H1 (cell line): Measurements from ENCODE around the gene CBY2. TPM values are rescaled to one million over a fixed set of nuclear protein-coding genes. Genes with fewer than 3 reads are reported as not detected.

Source experiments
- CTCF ChIA-PET: fragments of 300-600 bp; sonication (Branson Sonifier 250); formaldehyde crosslinking; loops from one replicate; lab custom pipeline; 2021; ENCODE audit not compliant: partially characterized antibody; lab: Charles Lee
- POLR2A ChIA-PET: fragments of 300-600 bp; sonication (Branson Sonifier 250); formaldehyde crosslinking; loops from one replicate; lab custom pipeline; 2021; ENCODE audit warnings: inconsistent platforms; ENCODE audit not compliant: partially characterized antibody; lab: Charles Lee
- DNase-seq, 2 experiments: peaks; one replicate each; pipeline versions ENCODE4 v3.0.0 to v3.0.0-alpha.2; 2010 to 2022; ENCODE audit warnings: low spot score in 2 of 2, low read depth in 1 of 2, mixed read lengths in 1 of 2
- FAIRE-seq: peaks from 2 replicates; lab custom pipeline; 2011; peaks lifted over from hg19 to GRCh38; lab: Jason Lieb, UNC
- H2AFZ ChIP-seq: 2 replicates; pipeline ENCODE4 v1.8.1; 2012; ENCODE audit warnings: low read length, inconsistent platforms
- H2AK5ac ChIP-seq: 2 replicates; pipeline ENCODE4 v1.6.1; 2013; ENCODE audit warnings: low read depth, low read length
- H2BK120ac ChIP-seq: replicated peaks from 2 replicates; pipeline ENCODE3; 2013; ENCODE audit warnings: low read depth, low read length, inconsistent platforms
- H2BK12ac ChIP-seq: 2 replicates; pipeline ENCODE4 v1.6.1; 2013; ENCODE audit warnings: low read depth, low read length
- H2BK15ac ChIP-seq: 2 replicates; pipeline ENCODE4 v1.6.1; 2013; ENCODE audit warnings: low read length
- H2BK20ac ChIP-seq: 2 replicates; pipeline ENCODE4 v1.6.1; 2013; ENCODE audit warnings: low read length
- H2BK5ac ChIP-seq: 2 replicates; pipeline ENCODE4 v1.6.1; 2013; ENCODE audit warnings: low read depth, low read length
- H3K14ac ChIP-seq: 2 replicates; pipeline ENCODE4 v1.6.1; 2013; ENCODE audit warnings: inconsistent platforms; ENCODE audit not compliant: insufficient read length
- H3K18ac ChIP-seq: 2 replicates; pipeline ENCODE4 v1.6.1; 2013; ENCODE audit warnings: low read length; ENCODE audit errors: extremely low read depth
- H3K23ac ChIP-seq: 2 replicates; pipeline ENCODE4 v1.6.1; 2013; ENCODE audit warnings: inconsistent platforms; ENCODE audit not compliant: insufficient read length
- H3K23me2 ChIP-seq: 2 replicates; pipeline ENCODE4 v1.6.1; 2013; ENCODE audit warnings: low read depth, low read length
- H3K27ac ChIP-seq: 2 replicates; pipeline ENCODE4 v1.6.1; 2011; ENCODE audit warnings: low read depth, low read length, inconsistent platforms
- H3K27me3 ChIP-seq, 4 experiments: replicated peaks in 1 of 4; 1 replicate in 1 of 4; 2 replicates in 3 of 4; pipeline versions ENCODE4 v1.6.1 to v1.8.1; 2011 to 2013; ENCODE audit warnings: low read length in 3 of 4, mild to moderate bottlenecking in 3 of 4, inconsistent platforms in 2 of 4, mixed read lengths in 2 of 4, moderate library complexity in 1 of 4; ENCODE audit not compliant: control insufficient read depth in 3 of 4, insufficient read depth in 3 of 4; ENCODE audit errors: extremely low read depth in 1 of 4
- H3K36me3 ChIP-seq, 4 experiments: 2 replicates each; pipeline versions ENCODE4 v1.6.1 to v1.8.1; 2011 to 2013; ENCODE audit warnings: mild to moderate bottlenecking in 4 of 4, low read length in 3 of 4, moderate library complexity in 2 of 4, control low read depth in 1 of 4, inconsistent platforms in 1 of 4; ENCODE audit not compliant: insufficient read depth in 4 of 4, control insufficient read depth in 2 of 4
- H3K4ac ChIP-seq: replicated peaks from 2 replicates; pipeline ENCODE3; 2013; ENCODE audit warnings: low read length, low read depth, mixed read lengths, inconsistent platforms; ENCODE audit not compliant: insufficient read length
- H3K4me1 ChIP-seq, 4 experiments: replicated peaks in 1 of 4; 1 replicate in 1 of 4; 2 replicates in 3 of 4; pipeline versions ENCODE4 v1.6.1 to v1.8.1; 2011 to 2013; ENCODE audit warnings: low read length in 3 of 4, inconsistent platforms in 2 of 4, mixed read lengths in 1 of 4; ENCODE audit not compliant: insufficient read depth in 4 of 4, control insufficient read depth in 3 of 4
- H3K4me2 ChIP-seq, 2 experiments: 2 replicates each; pipeline versions ENCODE4 v1.6.1 to v1.8.1; 2011 to 2013; ENCODE audit warnings: low read depth in 2 of 2, low read length in 2 of 2, control low read depth in 1 of 2, inconsistent platforms in 1 of 2, mild to moderate bottlenecking in 1 of 2; ENCODE audit not compliant: insufficient read depth in 1 of 2
- H3K4me3 ChIP-seq, 4 experiments: fragments of 200-600, 300-600 bp in 1 of 4; sonication (generic), shearing (Covaris generic), sonication (Bioruptor Twin) in 1 of 4; 2 replicates each; pipeline versions ENCODE4 v1.5.1 to v1.8.1; 2011 to 2016; ENCODE audit warnings: low read length in 4 of 4, low read depth in 3 of 4, control low read depth in 2 of 4, inconsistent platforms in 2 of 4, mild to moderate bottlenecking in 2 of 4, mixed read lengths in 1 of 4, moderate library complexity in 1 of 4; ENCODE audit not compliant: insufficient read depth in 2 of 4; ENCODE audit errors: extremely low read depth in 1 of 4
- H3K56ac ChIP-seq: replicated peaks from 2 replicates; pipeline ENCODE3; 2013; ENCODE audit warnings: low read depth, mild to moderate bottlenecking, mixed read lengths, low read length, inconsistent platforms; ENCODE audit not compliant: insufficient read length
- H3K79me1 ChIP-seq: 2 replicates; pipeline ENCODE4 v1.6.1; 2013; ENCODE audit warnings: low read depth, low read length, control low read depth
- H3K79me2 ChIP-seq, 2 experiments: 2 replicates each; pipeline versions ENCODE4 v1.6.1 to v1.8.1; 2012 to 2013; ENCODE audit warnings: low read length in 2 of 2, mild to moderate bottlenecking in 2 of 2, inconsistent platforms in 1 of 2; ENCODE audit not compliant: insufficient read depth in 2 of 2, control insufficient read depth in 1 of 2
- H3K9ac ChIP-seq, 4 experiments: replicated peaks in 1 of 4; 1 replicate in 1 of 4; 2 replicates in 3 of 4; pipeline versions ENCODE4 v1.6.1 to v1.8.1; 2011 to 2013; ENCODE audit warnings: low read depth in 3 of 4, low read length in 3 of 4, control low read depth in 2 of 4, mild to moderate bottlenecking in 2 of 4, moderate library complexity in 2 of 4, inconsistent platforms in 1 of 4; ENCODE audit errors: extremely low read depth in 1 of 4
- H3K9me3 ChIP-seq, 2 experiments: 2 replicates each; pipeline versions ENCODE4 v1.6.1 to v1.8.1; 2012 to 2013; ENCODE audit warnings: mild to moderate bottlenecking in 2 of 2, moderate library complexity in 2 of 2, control low read depth in 1 of 2, inconsistent platforms in 1 of 2, low read depth in 1 of 2, low read length in 1 of 2, mixed read lengths in 1 of 2; ENCODE audit not compliant: insufficient read depth in 2 of 2
- H4K20me1 ChIP-seq, 2 experiments: replicated peaks in 1 of 2; 2 replicates each; pipeline versions ENCODE3 to v1.8.1; 2011 to 2013; ENCODE audit warnings: inconsistent platforms in 2 of 2, low read length in 2 of 2, mild to moderate bottlenecking in 1 of 2; ENCODE audit not compliant: insufficient read depth in 2 of 2, control insufficient read depth in 1 of 2
- H4K5ac ChIP-seq: 2 replicates; pipeline ENCODE4 v1.6.1; 2013; ENCODE audit warnings: low read length, low read depth, mixed read lengths, inconsistent platforms; ENCODE audit not compliant: insufficient read length
- H4K8ac ChIP-seq: 2 replicates; pipeline ENCODE4 v1.8.0; 2013; ENCODE audit warnings: mild to moderate bottlenecking, moderate library complexity, low read length, inconsistent platforms; ENCODE audit not compliant: insufficient read depth; ENCODE audit errors: extremely low read depth
- H4K91ac ChIP-seq: replicated peaks from 2 replicates; pipeline ENCODE3; 2013; ENCODE audit warnings: low read length, mixed read lengths, inconsistent platforms; ENCODE audit not compliant: insufficient read length
- CTBP2 ChIP-seq: IDR thresholded peaks from 2 replicates; pipeline ENCODE4 v1.7.0; 2011; ENCODE audit warnings: borderline replicate concordance, mild to moderate bottlenecking, moderate library complexity, mixed read lengths, low read length; ENCODE audit not compliant: insufficient read depth, insufficient read length
- JUN ChIP-seq: IDR thresholded peaks from 2 replicates; pipeline ENCODE4 v1.6.1; 2011; ENCODE audit warnings: low read depth, mild to moderate bottlenecking, improper control_type of control experiment, low read length
- POLR2AphosphoS5 ChIP-seq: IDR thresholded peaks from 2 replicates; pipeline ENCODE4 v1.6.1; 2011; ENCODE audit warnings: low read depth, low read length
- RNF2 ChIP-seq: fragments of 200-900, 300-1000 bp; sonication (generic); IDR thresholded peaks from 2 replicates; pipeline ENCODE4 v1.7.1; 2016; ENCODE audit warnings: borderline replicate concordance, low read depth, mild to moderate bottlenecking, antibody characterized with exemption, low read length; ENCODE audit not compliant: poor library complexity, severe bottlenecking; ENCODE audit errors: missing control alignments
- SIN3A ChIP-seq, 2 experiments: IDR thresholded peaks in 1 of 2; conservative IDR thresholded peaks in 1 of 2; 2 replicates each; pipeline ENCODE4 v1.6.1; 2011 to 2012; ENCODE audit warnings: low read length in 2 of 2, improper control_type of control experiment in 1 of 2, low read depth in 1 of 2, mild to moderate bottlenecking in 1 of 2
- TBP ChIP-seq: IDR thresholded peaks from 2 replicates; pipeline ENCODE4 v1.6.1; 2011; ENCODE audit warnings: low read depth, low read length, improper control_type of control experiment
- WGBS, 2 experiments: shearing (Covaris generic) in 1 of 2; methylation state at CpG; one replicate each; pipeline versions ENCODE4 v1.1.6 to v1.1.7; 2013 to 2015; ENCODE audit warnings: low lambda C conversion rate in 2 of 2, mixed read lengths in 2 of 2, inconsistent platforms in 1 of 2, low coverage in 1 of 2, missing lambda C conversion rate in 1 of 2; ENCODE audit not compliant: insufficient replicate concordance in 2 of 2, insufficient coverage in 1 of 2, insufficient read length in 1 of 2; ENCODE audit errors: extremely low coverage in 1 of 2, missing lambda C conversion rate in 1 of 2; 5-methylcytosine and 5-hydroxymethylcytosine counted together
- polyA plus RNA-seq, 7 experiments: library from polyadenylated mRNA; depleted of rRNA in 3 of 7; stranded (reverse) in 5 of 7; unstranded in 2 of 7; fragments of >200 nt in 5 of 7; fragments of 200-250 nt in 2 of 7; gene quantifications; 1 replicate in 5 of 7; 2 replicates in 1 of 7; 4 replicates in 1 of 7; pipeline versions ENCODE4 v1.2.1 to v1.2.3, GENCODE V29; 2011 to 2013; ENCODE audit warnings: missing spikeins in 2 of 7, mixed read lengths in 2 of 7
- total RNA-seq: library from RNA; stranded (reverse); fragmentation: NEBNext Ultra II Directional; extraction: Animal tissue kit (Norgen Biotek cat#: 25700); gene quantifications from 2 replicates; pipeline ENCODE4 v1.2.1, GENCODE V29; 2021
- TF ChIP-seq, protein P1 (sequence below): IDR thresholded peaks from 2 replicates; pipeline ENCODE4 v1.6.1; 2012; ENCODE audit warnings: inconsistent platforms

CBY2 gene
- total and polyA plus RNA-seq, 2 of the 8 experiments (the other 6 are each of a cell fraction or from before 2014, with no cell fraction given), result not detected

- Histone ChIP-seq H2BK15ac (no peak overlapping the region), H3K9ac (no peak overlapping the region), H4K91ac (no peak overlapping the region), H3K36me3 (no peaks in the 10 kb centered on the region), H4K5ac (no peak overlapping the region), H4K20me1 (no peaks in the 10 kb centered on the region), H3K14ac (no peak overlapping the region), H3K23me2 (no peaks in the 10 kb centered on the region), H3K9me3 (no peaks in the 10 kb centered on the region), H2AK5ac (no peak overlapping the region), H2BK120ac (no peak overlapping the region), H3K56ac (no peak overlapping the region), H4K8ac (no peak overlapping the region), H3K79me2 (no peaks in the 10 kb centered on the region), H2BK12ac (no peak overlapping the region), H3K27ac (no peak overlapping the region), H3K4me3 (no peak overlapping the region), H3K4me2 (no peak overlapping the region), H3K79me1 (no peaks in the 10 kb centered on the region), H2AFZ (no peak overlapping the region), H3K4me1 (no peaks in the 10 kb centered on the region), H2BK20ac (no peak overlapping the region), H3K4ac (no peak overlapping the region), H3K27me3 (no peaks in the 10 kb centered on the region), H2BK5ac (no peak overlapping the region), H3K18ac (no peak overlapping the region), H3K23ac (no peak overlapping the region)
- 87% methylated on average over 5 of the region's 5 CpGs; no CpG with 5 or more reads in 1 of the 2 experiments for WGBS, 2 experiments
- FAIRE-seq (no peak), DNase-seq (no peak)
- TF ChIP-seq TBP (no peak), CTBP2 (no peak), JUN (no peak), RNF2 (no peak), POLR2AphosphoS5 (no peak), SIN3A (conservative IDR thresholded peaks at IDR 0.05 in 1 of 2, IDR thresholded peaks at IDR 0.05 in 1 of 2; ENCODE audit: low read depth in 1 of 2, low read length in 2 of 2) (no peak)
- TF ChIP-seq, protein P1, sequence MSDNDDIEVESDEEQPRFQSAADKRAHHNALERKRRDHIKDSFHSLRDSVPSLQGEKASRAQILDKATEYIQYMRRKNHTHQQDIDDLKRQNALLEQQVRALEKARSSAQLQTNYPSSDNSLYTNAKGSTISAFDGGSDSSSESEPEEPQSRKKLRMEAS, result no peak
- POLR2A ChIA-PET, result no interaction called here
- CTCF ChIA-PET, result interaction anchor here (0.9 kb wide), 1 partner anchor 35 kb away, joined by 3 read pairs; no protein-coding TSS in a partner anchor
Measured at GRCh38 chr13:45658586-45659235, 43.4 kb upstream of the CBY2 start.
